ENCODE results near the gene NOC4L.
"Not testable (repeated sequence)": the region's sequence is repeated elsewhere in the genome, so short reads cannot be mapped to it uniquely, and the experiment has no call there.

Gene NOC4L

DNA sequence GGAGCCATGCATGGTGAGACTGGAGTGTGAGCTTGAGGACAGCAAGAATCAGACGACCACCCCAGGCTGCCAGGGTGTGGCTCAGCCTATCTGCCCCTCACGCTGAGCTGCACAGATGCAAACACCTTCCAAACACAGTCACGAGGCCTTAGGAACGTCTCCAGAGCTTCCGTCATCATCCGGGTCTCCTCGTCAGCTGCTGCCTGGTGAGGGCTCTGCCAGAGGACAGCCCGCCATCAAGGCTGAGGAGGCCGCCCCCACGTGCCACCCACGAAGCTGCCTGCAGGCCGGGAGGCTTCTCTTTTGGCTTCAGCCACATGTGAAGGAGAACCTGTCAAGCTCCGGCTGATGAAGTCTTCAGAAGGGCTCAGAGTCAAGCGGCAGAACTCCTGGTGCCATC lies 13.6 kb upstream of the NOC4L start:
- no peak for DNase-seq (ENCODE audit: low spot score)
- TF ChIP-seq, protein P1, sequence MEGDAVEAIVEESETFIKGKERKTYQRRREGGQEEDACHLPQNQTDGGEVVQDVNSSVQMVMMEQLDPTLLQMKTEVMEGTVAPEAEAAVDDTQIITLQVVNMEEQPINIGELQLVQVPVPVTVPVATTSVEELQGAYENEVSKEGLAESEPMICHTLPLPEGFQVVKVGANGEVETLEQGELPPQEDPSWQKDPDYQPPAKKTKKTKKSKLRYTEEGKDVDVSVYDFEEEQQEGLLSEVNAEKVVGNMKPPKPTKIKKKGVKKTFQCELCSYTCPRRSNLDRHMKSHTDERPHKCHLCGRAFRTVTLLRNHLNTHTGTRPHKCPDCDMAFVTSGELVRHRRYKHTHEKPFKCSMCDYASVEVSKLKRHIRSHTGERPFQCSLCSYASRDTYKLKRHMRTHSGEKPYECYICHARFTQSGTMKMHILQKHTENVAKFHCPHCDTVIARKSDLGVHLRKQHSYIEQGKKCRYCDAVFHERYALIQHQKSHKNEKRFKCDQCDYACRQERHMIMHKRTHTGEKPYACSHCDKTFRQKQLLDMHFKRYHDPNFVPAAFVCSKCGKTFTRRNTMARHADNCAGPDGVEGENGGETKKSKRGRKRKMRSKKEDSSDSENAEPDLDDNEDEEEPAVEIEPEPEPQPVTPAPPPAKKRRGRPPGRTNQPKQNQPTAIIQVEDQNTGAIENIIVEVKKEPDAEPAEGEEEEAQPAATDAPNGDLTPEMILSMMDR (IDR thresholded peaks at IDR 0.05; ENCODE audit: extremely low read depth, insufficient read depth, missing control alignments) = no peak
- in situ Hi-C loops (cut with MboI; ENCODE audit: low pct_unique_long_range_greater_than_20kb, low sequenced_read_pairs, unreplicated experiment) = no loop called here

DNA sequence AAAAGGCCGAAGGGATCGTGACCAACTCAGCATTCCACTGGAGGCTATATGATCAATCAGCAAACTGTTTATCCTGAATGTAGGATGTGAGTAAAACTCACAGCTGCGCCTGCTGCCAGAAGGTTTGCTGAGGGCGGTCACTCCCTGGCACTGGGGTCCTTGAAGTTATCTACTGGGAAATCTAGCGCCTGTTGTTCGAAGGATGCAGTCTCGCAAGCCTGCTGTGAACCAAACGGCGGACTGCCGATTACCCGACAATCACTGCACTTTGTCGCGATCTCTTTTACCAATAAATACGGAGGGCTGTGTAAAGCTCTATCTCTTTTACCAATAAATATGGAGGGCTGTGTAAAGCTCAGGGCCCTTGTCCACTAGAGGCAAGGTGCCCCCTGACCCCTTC lies 13.0 kb upstream of the NOC4L start:
- TF ChIP-seq, protein P1 (IDR thresholded peaks at IDR 0.05; ENCODE audit: extremely low read depth, insufficient read depth, missing control alignments) = no peak
- DNase-seq (ENCODE audit: low spot score) = no peak
- in situ Hi-C loops (cut with MboI; ENCODE audit: low pct_unique_long_range_greater_than_20kb, low sequenced_read_pairs, unreplicated experiment) = no loop called here

DNA sequence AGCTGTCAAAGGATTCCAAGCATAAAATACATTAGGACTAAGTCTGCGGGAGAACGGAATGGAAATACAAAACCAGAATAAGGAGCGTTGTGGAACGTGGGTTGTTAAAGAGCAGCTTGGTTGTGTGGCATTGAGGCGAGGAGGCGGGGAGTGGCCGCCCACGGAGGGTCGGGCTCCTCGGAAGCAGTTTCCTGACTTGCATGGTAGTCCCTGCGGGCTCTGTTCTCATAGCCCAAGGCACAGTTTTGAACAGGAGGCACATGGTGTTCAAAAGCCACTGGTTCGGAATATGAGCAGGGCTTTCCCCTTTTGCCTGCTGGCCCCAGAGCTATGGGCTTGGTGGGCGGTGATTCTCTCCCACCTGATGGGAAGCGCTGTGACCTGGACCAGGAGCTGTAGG lies 12.3 kb upstream of the NOC4L start:
- in situ Hi-C loops (cut with MboI; ENCODE audit: low pct_unique_long_range_greater_than_20kb, low sequenced_read_pairs, unreplicated experiment) = no loop called here

GRCh38 chr12:132132609-132133430 lies 11.4 kb upstream of the NOC4L start:
- in situ Hi-C loops (cut with MboI; ENCODE audit: low pct_unique_long_range_greater_than_20kb, low sequenced_read_pairs, unreplicated experiment) = no loop called here
- TF ChIP-seq, protein P1 (IDR thresholded peaks at IDR 0.05; ENCODE audit: extremely low read depth, insufficient read depth, missing control alignments) = no peak
- no peak for DNase-seq (ENCODE audit: low spot score)

More for the DNA sequence above, 12.3 kb upstream of the NOC4L start:
- DNase-seq (ENCODE audit: low spot score) = no peak
- TF ChIP-seq, protein P1 (IDR thresholded peaks at IDR 0.05; ENCODE audit: extremely low read depth, insufficient read depth, missing control alignments) = no peak

GRCh38 chr12:132133952-132134652 lies 10.2 kb upstream of the NOC4L start:
- in situ Hi-C loops (cut with MboI; ENCODE audit: low pct_unique_long_range_greater_than_20kb, low sequenced_read_pairs, unreplicated experiment) = no loop called here
- TF ChIP-seq, protein P1 (IDR thresholded peaks at IDR 0.05; ENCODE audit: extremely low read depth, insufficient read depth, missing control alignments) = no peak
- DNase-seq (ENCODE audit: low spot score) = no peak

GRCh38 chr12:132134653-132135183 lies 9.5 kb upstream of the NOC4L start:
- in situ Hi-C loops (cut with MboI; ENCODE audit: low pct_unique_long_range_greater_than_20kb, low sequenced_read_pairs, unreplicated experiment); DNase-seq (ENCODE audit: low spot score): not testable (repeated sequence)

DNA sequence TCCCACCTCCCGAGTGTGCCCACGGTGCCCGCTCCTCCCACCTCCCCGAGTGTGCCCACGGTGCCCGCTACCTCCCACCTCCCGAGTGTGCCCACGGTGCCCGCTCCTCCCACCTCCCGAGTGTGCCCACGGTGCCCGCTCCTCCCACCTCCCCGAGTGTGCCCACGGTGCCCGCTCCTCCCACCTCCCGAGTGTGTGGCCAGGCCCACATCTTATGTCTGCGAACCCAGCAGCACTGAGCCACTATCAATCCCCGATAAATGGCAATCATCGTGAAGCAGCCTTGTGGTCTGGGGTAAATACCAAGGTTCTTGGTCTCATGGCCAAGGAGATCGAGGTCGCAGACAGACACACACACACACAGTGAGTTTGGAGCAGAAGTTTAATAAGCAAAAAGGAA lies 8.0 kb upstream of the NOC4L start:
- DNase-seq (ENCODE audit: low spot score); in situ Hi-C loops (cut with MboI; ENCODE audit: low pct_unique_long_range_greater_than_20kb, low sequenced_read_pairs, unreplicated experiment): not testable (repeated sequence)
